SU-DHL-6 (cell line): ENCODE data around the gene SYK.

Experiments
- EZH2phosphoT487 ChIP-seq: fragments of 200-600 bp; sonication (generic), shearing (Covaris generic); conservative IDR thresholded peaks from 2 replicates; pipeline ENCODE4 v1.6.1; 2018; ENCODE audit warnings: mild to moderate bottlenecking, antibody characterized with exemption, low read length, moderate library complexity, mixed read lengths
- TF ChIP-seq, protein P1 (sequence below): fragments of 200-600 bp; sonication (generic); IDR thresholded peaks from one replicate; pipeline ENCODE4 v1.5.1; 2017; ENCODE audit warnings: antibody characterized with exemption, mild to moderate bottlenecking, low read length, moderate library complexity; ENCODE audit not compliant: insufficient read depth, poor library complexity, severe bottlenecking

DNA sequence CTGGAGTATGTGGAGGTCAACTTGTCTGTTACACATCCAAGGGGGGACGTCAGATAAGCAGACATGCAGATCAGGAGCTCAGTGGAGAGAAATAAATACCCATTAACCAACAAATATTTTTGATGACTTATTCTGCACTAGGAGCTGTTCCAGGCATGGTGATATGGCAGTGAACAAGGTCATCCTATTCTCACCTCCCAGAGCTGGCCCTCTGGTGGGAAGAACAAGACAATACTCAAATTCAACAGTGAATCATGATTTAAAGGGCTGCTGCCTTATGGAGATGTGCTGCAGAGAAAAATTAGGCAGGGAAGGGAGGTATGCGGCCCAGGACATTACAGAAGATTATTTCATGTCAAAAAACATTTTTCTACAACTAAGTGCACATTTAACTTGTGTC lies 36.5 kb downstream of the SYK start:
- TF ChIP-seq, protein P1, sequence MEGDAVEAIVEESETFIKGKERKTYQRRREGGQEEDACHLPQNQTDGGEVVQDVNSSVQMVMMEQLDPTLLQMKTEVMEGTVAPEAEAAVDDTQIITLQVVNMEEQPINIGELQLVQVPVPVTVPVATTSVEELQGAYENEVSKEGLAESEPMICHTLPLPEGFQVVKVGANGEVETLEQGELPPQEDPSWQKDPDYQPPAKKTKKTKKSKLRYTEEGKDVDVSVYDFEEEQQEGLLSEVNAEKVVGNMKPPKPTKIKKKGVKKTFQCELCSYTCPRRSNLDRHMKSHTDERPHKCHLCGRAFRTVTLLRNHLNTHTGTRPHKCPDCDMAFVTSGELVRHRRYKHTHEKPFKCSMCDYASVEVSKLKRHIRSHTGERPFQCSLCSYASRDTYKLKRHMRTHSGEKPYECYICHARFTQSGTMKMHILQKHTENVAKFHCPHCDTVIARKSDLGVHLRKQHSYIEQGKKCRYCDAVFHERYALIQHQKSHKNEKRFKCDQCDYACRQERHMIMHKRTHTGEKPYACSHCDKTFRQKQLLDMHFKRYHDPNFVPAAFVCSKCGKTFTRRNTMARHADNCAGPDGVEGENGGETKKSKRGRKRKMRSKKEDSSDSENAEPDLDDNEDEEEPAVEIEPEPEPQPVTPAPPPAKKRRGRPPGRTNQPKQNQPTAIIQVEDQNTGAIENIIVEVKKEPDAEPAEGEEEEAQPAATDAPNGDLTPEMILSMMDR: no peak
- no peak for TF ChIP-seq EZH2phosphoT487
